NT2/D1 (cell line): Measurements from ENCODE around the gene FRS3.

ENCODE experiments used
- SUZ12 ChIP-seq: IDR thresholded peaks from 2 replicates; pipeline ENCODE4 v1.6.1; 2011; ENCODE audit not compliant: insufficient read length, insufficient read depth; ENCODE audit errors: extremely low read depth
- YY1 ChIP-seq: IDR thresholded peaks from 2 replicates; pipeline ENCODE4 v1.6.1; 2011; ENCODE audit not compliant: insufficient read length, insufficient read depth
- ZNF274 ChIP-seq: IDR thresholded peaks from 2 replicates; pipeline ENCODE4 v1.6.1; 2011; ENCODE audit warnings: mild to moderate bottlenecking, low read depth, low read length

DNA sequence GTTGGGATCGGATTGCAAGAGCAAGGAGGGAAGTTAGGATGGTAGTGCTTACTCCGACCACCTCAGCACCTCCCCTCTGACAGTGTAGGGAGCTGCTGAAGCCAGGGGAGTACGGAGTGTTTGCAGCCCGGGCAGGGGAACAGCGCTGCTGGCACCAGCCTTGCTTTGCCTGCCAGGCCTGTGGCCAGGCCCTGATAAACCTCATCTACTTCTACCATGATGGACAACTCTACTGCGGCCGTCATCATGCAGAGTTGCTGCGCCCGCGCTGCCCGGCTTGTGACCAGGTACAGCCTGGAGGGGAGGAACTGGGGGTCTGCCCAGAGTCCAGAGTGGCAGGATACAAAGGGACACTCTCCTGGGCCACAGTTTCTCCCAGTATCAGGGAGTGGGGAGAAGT is 5.6 kb upstream of the FRS3 start:
- TF ChIP-seq YY1 (no peak), ZNF274 (no peak), SUZ12 (no peak)
